ENCODE data around the gene CDK6. TPM values are rescaled to one million over a fixed set of nuclear protein-coding genes. Genes with fewer than 3 reads are reported as not detected.

CDK6 gene
- total RNA-seq, 1 donor from 2014 or later: 23.3 TPM

- Mint-ChIP-seq H3K36me3 (ENCODE audit: insufficient read depth) (peaks cover 11% of the 10 kb centered on the region), H3K9me3 (ENCODE audit: low read depth) (no peaks in the 10 kb centered on the region), H3K27me3 (no peaks in the 10 kb centered on the region), H3K27ac (no peak overlapping the region), H3K4me3 (ENCODE audit: low read depth) (no peak overlapping the region), H3K4me1 (ENCODE audit: low read depth) (no peaks in the 10 kb centered on the region)
- DNase-seq (ENCODE audit: low spot score, unreplicated experiment): no peak
- TF ChIP-seq CTCF (IDR thresholded peaks at IDR 0.05; ENCODE audit: unreplicated experiment): no peak
These were observed 273.0 kb downstream of the CDK6 start for GRCh38 chr7:92563345-92563744.

GRCh38 chr7:92560602-92561001 is 275.8 kb downstream of the CDK6 start:
- Mint-ChIP-seq H3K4me1 (ENCODE audit: low read depth) (no peaks in the 10 kb centered on the region), H3K9me3 (ENCODE audit: low read depth) (no peaks in the 10 kb centered on the region), H3K27me3 (no peaks in the 10 kb centered on the region), H3K27ac (no peak overlapping the region), H3K4me3 (ENCODE audit: low read depth) (no peak overlapping the region), H3K36me3 (ENCODE audit: insufficient read depth) (peaks cover 5% of the 10 kb centered on the region)
- DNase-seq (ENCODE audit: low spot score, unreplicated experiment): no peak
- no peak for TF ChIP-seq CTCF (IDR thresholded peaks at IDR 0.05; ENCODE audit: unreplicated experiment)

- TF ChIP-seq CTCF (IDR thresholded peaks at IDR 0.05; ENCODE audit: unreplicated experiment): no peak
- H3K27ac Mint-ChIP-seq: no peak overlapping the region
- peaks cover 3% of the 10 kb centered on the region for H3K36me3 Mint-ChIP-seq (ENCODE audit: insufficient read depth)
- no peak for DNase-seq (ENCODE audit: low spot score, unreplicated experiment)
- no peaks in the 10 kb centered on the region for H3K9me3 Mint-ChIP-seq (ENCODE audit: low read depth)
- H3K4me3 Mint-ChIP-seq (ENCODE audit: low read depth): no peak overlapping the region
- H3K27me3 Mint-ChIP-seq: peaks cover 2% of the 10 kb centered on the region
- H3K4me1 Mint-ChIP-seq (ENCODE audit: low read depth): no peaks in the 10 kb centered on the region
These were observed 278.5 kb downstream of the CDK6 start for GRCh38 chr7:92557808-92558362.

DNA sequence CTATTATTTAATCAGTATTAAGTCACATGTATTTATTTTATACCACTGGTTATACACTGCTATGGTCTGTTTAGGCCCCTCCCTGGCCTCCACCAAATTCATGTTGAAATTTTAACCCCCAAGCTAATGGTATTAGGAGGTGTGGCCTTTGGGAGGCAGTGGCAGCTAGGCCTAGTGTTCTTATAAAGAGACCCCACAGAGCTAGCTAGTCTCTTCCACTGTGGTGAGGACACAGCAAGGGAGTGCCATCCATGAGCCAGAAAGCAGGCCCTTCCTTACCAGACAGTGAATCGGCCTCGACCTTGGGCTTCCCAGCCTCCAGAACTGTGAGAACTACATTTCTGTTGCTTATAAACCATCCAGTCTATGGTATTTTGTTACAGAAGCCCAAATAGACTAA is 279.1 kb downstream of the CDK6 start:
- no peak for DNase-seq (ENCODE audit: low spot score, unreplicated experiment)
- Mint-ChIP-seq H3K36me3 (ENCODE audit: insufficient read depth) (peaks cover 1% of the 10 kb centered on the region), H3K4me1 (ENCODE audit: low read depth) (no peaks in the 10 kb centered on the region), H3K4me3 (ENCODE audit: low read depth) (no peak overlapping the region), H3K9me3 (ENCODE audit: low read depth) (no peaks in the 10 kb centered on the region), H3K27ac (no peak overlapping the region), H3K27me3 (peaks cover 3% of the 10 kb centered on the region)
- TF ChIP-seq CTCF (IDR thresholded peaks at IDR 0.05; ENCODE audit: unreplicated experiment): no peak

Other genes with a start within 250 kb of the CDK6 start
- 37.8 and 38.9 TPM in 2 replicates for gene FAM133B, start 246.2 kb downstream of the CDK6 start, total RNA-seq